Measurements from ENCODE around the gene CHCHD3. TPM values are rescaled to one million over a fixed set of nuclear protein-coding genes. Genes with fewer than 3 reads are reported as not detected.

The CHCHD3 gene
- total and polyA plus RNA-seq, 2 donors from 2014 or later: 53.9 to 77.3 TPM

DNA sequence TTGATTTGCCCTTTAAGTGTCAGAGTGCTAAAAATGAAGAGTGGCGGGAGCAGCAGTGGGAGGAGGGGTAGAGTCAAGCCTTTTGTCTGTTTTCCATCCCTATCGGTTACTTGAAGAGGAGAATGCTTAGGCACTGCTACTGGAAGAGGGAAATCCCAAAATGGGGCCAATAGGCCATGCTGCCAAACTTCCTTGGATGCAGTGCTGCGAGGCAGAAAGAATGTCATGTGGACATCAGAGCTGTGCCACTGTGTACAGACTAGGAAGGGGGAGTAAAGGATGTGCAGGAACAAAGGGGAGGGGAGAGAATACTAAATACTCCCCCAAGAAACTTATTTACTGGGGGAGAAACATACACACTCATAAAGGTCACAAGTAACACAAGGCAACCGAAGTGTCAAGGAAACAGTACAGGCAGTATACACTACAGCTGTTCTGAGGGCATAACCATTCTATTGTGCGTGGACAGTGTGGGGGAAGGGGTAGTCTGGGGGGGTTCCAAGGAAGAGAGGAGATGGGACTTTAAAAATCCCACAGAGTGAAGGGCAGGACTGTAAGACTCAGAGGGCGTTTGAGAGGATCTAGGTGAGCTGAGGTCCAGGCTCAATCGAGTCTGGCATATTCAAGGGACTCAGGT is 276.9 kb downstream of the CHCHD3 start:
- intact Hi-C loops (cut with DNase I): no loop called here
- FAIRE-seq: no peak

DNA sequence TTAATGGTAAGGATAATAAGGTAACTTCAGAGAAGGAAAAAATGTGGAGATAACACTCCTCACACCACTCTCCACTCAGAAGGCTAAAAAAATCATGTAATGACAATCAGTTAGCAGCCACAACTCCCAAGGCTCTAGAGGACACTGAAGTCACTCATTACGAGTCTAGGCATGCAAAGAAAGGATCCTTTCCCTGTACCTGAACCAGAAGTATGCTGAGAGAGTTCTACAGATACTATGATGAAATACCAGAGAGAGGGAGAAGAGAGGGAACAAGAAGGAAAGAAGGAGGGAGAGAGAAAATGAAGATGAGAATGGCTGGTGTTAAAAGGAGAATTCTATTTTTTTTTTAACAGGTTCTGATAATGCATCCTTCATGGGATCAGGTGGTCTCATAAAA is 281.4 kb downstream of the CHCHD3 start:
- no peaks in the 10 kb centered on the region for H3K27me3 ChIP-seq (ENCODE audit: control insufficient read depth, insufficient read depth, low read length)
- H3K9me3 ChIP-seq (ENCODE audit: control insufficient read depth in 2 of 3, insufficient read depth in 1 of 3, low read length in 3 of 3): no peaks in the 10 kb centered on the region
- peaks cover 0 to 2% (median 0%) of the 10 kb centered on the region in 3 donors for H3K36me3 ChIP-seq (ENCODE audit: control insufficient read depth in 2 of 3, insufficient read depth in 3 of 3, low read length in 3 of 3)
- no peaks in the 10 kb centered on the region for H3K4me1 ChIP-seq (ENCODE audit: control insufficient read depth in 2 of 3, insufficient read depth in 2 of 3, low read depth in 1 of 3, low read length in 3 of 3)
- no peak overlapping the region for H3K9ac ChIP-seq (ENCODE audit: low read length in 3 of 3)
- TF ChIP-seq CTCF (IDR thresholded peaks at IDR 0.05; ENCODE audit: borderline replicate concordance, extremely low read depth, insufficient read depth): no peak
- H3K27ac ChIP-seq (ENCODE audit: low read depth in 2 of 2, low read length in 2 of 2): no peak overlapping the region
- no peak overlapping the region for H3K4me3 ChIP-seq (ENCODE audit: low read length in 3 of 3)
- intact Hi-C loops (cut with DNase I): no loop called here
- FAIRE-seq: no peak
- no peak for DNase-seq

More for the DNA sequence above, 276.9 kb downstream of the CHCHD3 start:
- Histone ChIP-seq H3K36me3 (ENCODE audit: control insufficient read depth in 2 of 3, insufficient read depth in 3 of 3, low read length in 3 of 3) (no peaks in the 10 kb centered on the region), H3K4me3 (ENCODE audit: low read length in 3 of 3) (no peak overlapping the region), H3K27me3 (ENCODE audit: control insufficient read depth, insufficient read depth, low read length) (no peaks in the 10 kb centered on the region), H3K9me3 (ENCODE audit: control insufficient read depth in 2 of 3, insufficient read depth in 1 of 3, low read length in 3 of 3) (no peaks in the 10 kb centered on the region), H3K4me1 (ENCODE audit: control insufficient read depth in 2 of 3, insufficient read depth in 2 of 3, low read depth in 1 of 3, low read length in 3 of 3) (no peaks in the 10 kb centered on the region), H3K9ac (ENCODE audit: low read length in 3 of 3) (no peak overlapping the region), H3K27ac (ENCODE audit: low read depth in 2 of 2, low read length in 2 of 2) (no peak overlapping the region)
- TF ChIP-seq CTCF (IDR thresholded peaks at IDR 0.05; ENCODE audit: borderline replicate concordance, extremely low read depth, insufficient read depth): no peak
- DNase-seq: no peak

DNA sequence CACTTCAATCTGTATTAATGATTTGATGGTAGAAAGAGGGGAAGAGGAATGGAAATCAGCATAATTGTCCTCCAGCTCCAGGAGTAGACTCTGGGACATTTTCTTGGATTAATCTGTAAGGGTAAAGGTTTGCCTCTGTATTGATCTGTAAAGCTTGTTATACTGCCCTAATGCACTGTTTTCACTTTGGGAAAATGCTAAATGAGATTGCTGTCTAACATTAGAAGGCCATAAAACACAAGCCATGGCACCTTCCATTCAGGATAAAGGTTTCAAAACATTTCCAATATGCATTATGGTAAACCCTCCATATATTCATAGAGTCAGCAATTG is 282.8 kb downstream of the CHCHD3 start:
- Histone ChIP-seq H3K9ac (ENCODE audit: low read length in 3 of 3) (no peak overlapping the region), H3K4me1 (ENCODE audit: control insufficient read depth in 2 of 3, insufficient read depth in 2 of 3, low read depth in 1 of 3, low read length in 3 of 3) (no peaks in the 10 kb centered on the region), H3K9me3 (ENCODE audit: control insufficient read depth in 2 of 3, insufficient read depth in 1 of 3, low read length in 3 of 3) (no peaks in the 10 kb centered on the region), H3K4me3 (ENCODE audit: low read length in 3 of 3) (no peak overlapping the region), H3K27me3 (ENCODE audit: control insufficient read depth, insufficient read depth, low read length) (no peaks in the 10 kb centered on the region), H3K36me3 (ENCODE audit: control insufficient read depth in 2 of 3, insufficient read depth in 3 of 3, low read length in 3 of 3) (peaks cover 0 to 2% (median 0%) of the 10 kb centered on the region in 3 donors), H3K27ac (ENCODE audit: low read depth in 2 of 2, low read length in 2 of 2) (no peak overlapping the region)
- no peak for DNase-seq
- intact Hi-C loops (cut with DNase I): no loop called here
- no peak for TF ChIP-seq CTCF (IDR thresholded peaks at IDR 0.05; ENCODE audit: borderline replicate concordance, extremely low read depth, insufficient read depth)
- FAIRE-seq: no peak

GRCh38 chr7:132797152-132797551 is 284.7 kb downstream of the CHCHD3 start:
- DNase-seq (no peak), FAIRE-seq (no peak)
- intact Hi-C loops (cut with DNase I): no loop called here
- no peak for TF ChIP-seq CTCF (IDR thresholded peaks at IDR 0.05; ENCODE audit: borderline replicate concordance, extremely low read depth, insufficient read depth)
- Histone ChIP-seq H3K36me3 (ENCODE audit: control insufficient read depth in 2 of 3, insufficient read depth in 3 of 3, low read length in 3 of 3) (peaks cover 0 to 2% (median 0%) of the 10 kb centered on the region in 3 donors), H3K27ac (ENCODE audit: low read depth in 2 of 2, low read length in 2 of 2) (no peak overlapping the region), H3K27me3 (ENCODE audit: control insufficient read depth, insufficient read depth, low read length) (no peaks in the 10 kb centered on the region), H3K4me3 (ENCODE audit: low read length in 3 of 3) (no peak overlapping the region), H3K9ac (ENCODE audit: low read length in 3 of 3) (no peak overlapping the region), H3K4me1 (ENCODE audit: control insufficient read depth in 2 of 3, insufficient read depth in 2 of 3, low read depth in 1 of 3, low read length in 3 of 3) (no peaks in the 10 kb centered on the region), H3K9me3 (ENCODE audit: control insufficient read depth in 2 of 3, insufficient read depth in 1 of 3, low read length in 3 of 3) (no peaks in the 10 kb centered on the region)

Data from kidney (tissue), 14 donors.